Activated CD4-positive, alpha-beta T cell treated with anti-CD3 and anti-CD28 coated beads, Interleukin-2, amount 10 ng/mL, durations not matched to agents 24 days and 14 days (primary cell): ENCODE results near the gene NEDD8. TPM values are rescaled to one million over a fixed set of nuclear protein-coding genes. Genes with fewer than 3 reads are reported as not detected.
A peak's percentile ranks its signal among the peaks of the same experiment; 100 is the strongest.

Experiments used
- DNase-seq: peaks from one replicate; pipeline ENCODE4 v3.0.0; 2022
- H3K27ac Mint-ChIP-seq: one replicate; pipeline ENCODE4 v1.8.0; 2022; ENCODE audit warnings: mild to moderate bottlenecking, mixed read lengths
- H3K27me3 Mint-ChIP-seq: one replicate; pipeline ENCODE4 v1.8.0; 2022; ENCODE audit warnings: mixed read lengths
- H3K36me3 Mint-ChIP-seq: one replicate; pipeline ENCODE4 v1.8.0; 2022; ENCODE audit warnings: low read depth, mild to moderate bottlenecking, mixed read lengths
- H3K4me1 Mint-ChIP-seq: one replicate; pipeline ENCODE4 v1.8.0; 2021; ENCODE audit warnings: mixed read lengths
- H3K4me3 Mint-ChIP-seq: one replicate; pipeline ENCODE4 v1.8.0; 2022; ENCODE audit warnings: mild to moderate bottlenecking, moderate library complexity, mixed read lengths
- H3K9me3 Mint-ChIP-seq: one replicate; pipeline ENCODE4 v1.8.0; 2021; ENCODE audit warnings: mixed read lengths
- intact Hi-C: fragments of 100-400 bp; cut with micrococcal nuclease; formaldehyde crosslinking; loops from one replicate; pipeline ENCODE4 v1.15.1; 2023
- total RNA-seq: library from RNA; stranded (reverse); gene quantifications from 2 replicates; pipeline ENCODE4 v1.2.3, GENCODE V29; 2022

NEDD8 gene
- total RNA-seq = 188 and 190 TPM in 2 replicates

GRCh38 chr14:24232121-24232644 lies at the start of gene NEDD8:
Gene NEDD8 (minus strand): TSS chr14:24232367. CDS start chr14:24232267, 100 bp downstream.
- Mint-ChIP-seq H3K4me3 (peak within 1 kb of the TSS; percentile 92), H3K36me3 (peaks cover 34% of the 10 kb centered on the region), H3K27me3 (no peaks in the 10 kb centered on the region), H3K9me3 (no peaks in the 10 kb centered on the region), H3K27ac (peak within 1 kb of the TSS; percentile 92), H3K4me1 (peaks cover 41% of the 10 kb centered on the region)
- DNase-seq = peak; percentile 96
- intact Hi-C loops = loop anchor here (1.0 kb wide), 6 partner anchors 10 to 118 kb away; partner anchors contain the start of genes CHMP4A, DCAF11, DHRS1 and IPO4

DNA sequence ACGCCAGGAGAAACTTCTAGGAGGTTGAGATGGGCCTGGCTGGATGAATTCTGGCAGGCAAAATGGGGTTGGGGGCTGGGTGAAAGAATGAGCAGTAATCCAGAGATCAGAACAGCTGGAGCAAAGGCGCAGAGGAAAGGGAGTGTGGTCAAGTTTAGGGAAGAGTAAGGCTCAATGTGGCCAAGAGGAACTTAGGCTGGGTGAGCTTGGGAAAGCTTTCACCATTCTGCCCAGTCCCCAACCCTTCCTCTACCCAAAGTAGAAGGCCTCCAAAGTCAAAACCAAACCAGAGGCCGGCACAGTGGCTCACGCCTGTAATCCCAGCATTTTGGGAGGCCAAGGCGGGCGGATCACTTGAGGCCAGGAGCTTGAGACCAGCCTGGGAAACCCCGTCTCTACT lies 49.5 kb upstream of the NEDD8 start:
- intact Hi-C loops = no loop called here
- no peak overlapping the region for H3K4me3 Mint-ChIP-seq
- H3K4me1 Mint-ChIP-seq = peaks cover 24% of the 10 kb centered on the region
- peaks cover 9% of the 10 kb centered on the region for H3K27me3 Mint-ChIP-seq
- no peaks in the 10 kb centered on the region for H3K9me3 Mint-ChIP-seq
- DNase-seq = no peak
- peaks cover 2% of the 10 kb centered on the region for H3K36me3 Mint-ChIP-seq
- no peak overlapping the region for H3K27ac Mint-ChIP-seq

- Mint-ChIP-seq H3K4me1 (peaks cover 24% of the 10 kb centered on the region), H3K9me3 (no peaks in the 10 kb centered on the region), H3K36me3 (peaks cover 2% of the 10 kb centered on the region), H3K27me3 (peaks cover 5% of the 10 kb centered on the region), H3K4me3 (no peak overlapping the region), H3K27ac (no peak overlapping the region)
- DNase-seq = no peak
- intact Hi-C loops = no loop called here
These were observed 48.8 kb upstream of the NEDD8 start for GRCh38 chr14:24280797-24281460.

DNA sequence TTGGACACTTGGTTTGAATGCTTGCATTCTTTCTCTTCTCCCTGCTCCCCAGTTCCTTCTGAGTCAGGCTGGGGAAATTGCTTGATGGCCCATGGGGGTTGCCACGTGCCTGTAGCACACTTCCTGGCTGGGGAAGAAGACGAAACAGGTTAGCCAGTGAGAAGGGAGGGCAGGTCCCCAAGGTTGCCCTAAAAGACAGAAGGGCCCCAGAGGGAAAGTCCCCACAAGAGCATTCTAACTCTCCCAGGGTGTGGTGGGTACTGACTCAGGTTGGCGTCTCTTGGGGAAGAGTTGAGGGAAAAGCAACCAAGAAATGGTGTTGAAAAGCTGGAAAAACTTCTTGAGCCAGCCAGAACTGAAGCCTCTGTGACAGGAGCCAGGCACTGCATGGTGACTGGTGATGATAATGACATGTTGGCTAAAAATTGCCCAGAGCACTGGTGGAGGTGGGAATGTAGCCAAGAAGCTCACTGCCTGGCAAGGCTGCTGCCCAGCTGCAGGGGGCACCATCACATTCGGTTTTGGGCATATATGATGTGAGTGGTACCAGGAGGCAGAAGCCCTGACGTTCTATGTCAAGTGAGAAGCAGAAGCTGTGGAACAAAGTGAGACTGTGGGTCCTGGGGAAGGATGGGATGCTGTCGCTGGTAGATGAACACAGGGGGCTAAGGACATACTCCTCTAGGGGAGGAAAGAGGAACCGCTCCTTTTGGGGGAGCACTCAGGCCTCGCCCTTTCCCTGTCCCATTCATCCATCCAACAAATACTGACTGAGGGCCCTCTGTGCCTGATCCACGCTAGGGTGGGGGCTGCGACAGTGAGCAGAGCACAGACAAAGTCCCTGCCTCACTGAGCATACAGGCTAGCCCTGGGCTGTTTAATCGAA lies 47.4 kb upstream of the NEDD8 start:
- peak; percentile 77 for DNase-seq
- intact Hi-C loops = no loop called here
- H3K4me3 Mint-ChIP-seq = peak overlapping the region; percentile 36
- no peaks in the 10 kb centered on the region for H3K27me3 Mint-ChIP-seq
- H3K9me3 Mint-ChIP-seq = no peaks in the 10 kb centered on the region
- H3K4me1 Mint-ChIP-seq = peaks cover 26% of the 10 kb centered on the region
- peak overlapping the region; percentile 73 for H3K27ac Mint-ChIP-seq
- H3K36me3 Mint-ChIP-seq = peaks cover 2% of the 10 kb centered on the region

GRCh38 chr14:24278424-24278823 lies 46.3 kb upstream of the NEDD8 start:
- Mint-ChIP-seq H3K4me1 (peaks cover 36% of the 10 kb centered on the region), H3K9me3 (no peaks in the 10 kb centered on the region), H3K27me3 (no peaks in the 10 kb centered on the region), H3K36me3 (peaks cover 2% of the 10 kb centered on the region), H3K27ac (peak overlapping the region; percentile 73), H3K4me3 (peak overlapping the region; percentile 29)
- intact Hi-C loops = no loop called here
- DNase-seq = no peak

GRCh38 chr14:24277606-24278321 lies 45.6 kb upstream of the NEDD8 start:
- Mint-ChIP-seq H3K27me3 (no peaks in the 10 kb centered on the region), H3K9me3 (no peaks in the 10 kb centered on the region), H3K4me1 (peaks cover 40% of the 10 kb centered on the region), H3K36me3 (peaks cover 2% of the 10 kb centered on the region), H3K4me3 (no peak overlapping the region), H3K27ac (peak overlapping the region; percentile 31)
- intact Hi-C loops = no loop called here
- no peak for DNase-seq

- intact Hi-C loops = no loop called here
- peaks cover 47% of the 10 kb centered on the region for H3K4me1 Mint-ChIP-seq
- no peak overlapping the region for H3K4me3 Mint-ChIP-seq
- no peak overlapping the region for H3K27ac Mint-ChIP-seq
- no peaks in the 10 kb centered on the region for H3K9me3 Mint-ChIP-seq
- peaks cover 2% of the 10 kb centered on the region for H3K36me3 Mint-ChIP-seq
- H3K27me3 Mint-ChIP-seq = no peaks in the 10 kb centered on the region
- no peak for DNase-seq
These were observed 44.9 kb upstream of the NEDD8 start for GRCh38 chr14:24277071-24277470.

DNA sequence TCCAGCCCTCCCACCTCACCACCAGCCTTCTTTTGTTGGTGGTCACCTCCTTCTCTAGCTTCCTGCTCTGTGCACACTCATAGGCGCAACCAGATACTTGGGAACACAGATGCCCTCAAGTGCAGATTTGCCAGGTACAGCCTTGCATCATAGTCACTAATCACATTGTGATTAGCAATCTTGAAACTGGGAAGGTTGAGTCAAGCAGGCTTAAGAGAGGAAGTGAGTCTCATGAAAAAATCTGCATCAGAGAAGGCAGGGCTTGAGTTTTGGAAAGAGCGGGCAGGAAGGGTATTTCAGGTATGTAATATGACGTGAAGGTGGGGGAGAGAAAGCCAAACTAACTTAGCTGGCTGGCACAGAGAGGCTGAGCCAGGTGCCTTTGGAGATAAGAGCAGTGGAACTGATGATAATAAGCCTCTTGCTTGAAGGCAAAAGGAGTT lies 42.0 kb upstream of the NEDD8 start:
- Mint-ChIP-seq H3K36me3 (peaks cover 8% of the 10 kb centered on the region), H3K9me3 (no peaks in the 10 kb centered on the region), H3K4me3 (peak overlapping the region; percentile 54), H3K4me1 (peaks cover 54% of the 10 kb centered on the region), H3K27ac (peak overlapping the region; percentile 82), H3K27me3 (no peaks in the 10 kb centered on the region)
- peak; percentile 84 for DNase-seq
- intact Hi-C loops = loop anchor here (1.0 to 2.0 kb wide), 4 partner anchors 15 to 59 kb away; no protein-coding TSS in a partner anchor

DNA sequence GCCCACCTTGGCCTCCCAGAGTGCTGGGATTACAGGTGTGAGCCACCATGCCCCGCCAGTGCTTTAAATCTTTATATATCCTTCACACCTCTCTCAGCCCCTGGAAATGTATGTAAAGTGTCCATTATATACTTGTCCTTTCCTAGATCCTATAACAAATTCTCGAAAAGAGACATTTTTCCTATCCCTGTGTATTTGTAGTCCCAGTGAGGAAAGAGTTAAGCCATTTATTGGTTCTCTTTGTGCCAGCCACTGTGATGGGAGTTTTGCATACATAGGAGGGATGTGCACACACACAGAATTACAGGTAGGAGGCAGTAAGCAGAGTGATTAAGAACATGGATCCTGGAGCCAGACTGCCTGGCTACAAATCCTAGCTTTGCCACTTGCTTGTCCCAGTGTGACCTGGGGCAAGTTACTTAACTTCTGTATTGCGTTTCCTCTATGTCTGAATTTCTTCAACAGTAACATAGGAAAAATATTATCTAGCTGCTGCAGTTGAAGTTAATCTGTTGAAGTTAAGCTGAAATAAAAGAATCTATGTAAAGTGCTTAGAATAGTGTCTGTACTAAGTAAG lies 41.3 kb upstream of the NEDD8 start:
- intact Hi-C loops = no loop called here
- Mint-ChIP-seq H3K4me3 (peak overlapping the region; percentile 54), H3K27ac (peak overlapping the region; percentile 82), H3K27me3 (no peaks in the 10 kb centered on the region), H3K4me1 (peaks cover 48% of the 10 kb centered on the region), H3K36me3 (peaks cover 9% of the 10 kb centered on the region), H3K9me3 (no peaks in the 10 kb centered on the region)
- no peak for DNase-seq

DNA sequence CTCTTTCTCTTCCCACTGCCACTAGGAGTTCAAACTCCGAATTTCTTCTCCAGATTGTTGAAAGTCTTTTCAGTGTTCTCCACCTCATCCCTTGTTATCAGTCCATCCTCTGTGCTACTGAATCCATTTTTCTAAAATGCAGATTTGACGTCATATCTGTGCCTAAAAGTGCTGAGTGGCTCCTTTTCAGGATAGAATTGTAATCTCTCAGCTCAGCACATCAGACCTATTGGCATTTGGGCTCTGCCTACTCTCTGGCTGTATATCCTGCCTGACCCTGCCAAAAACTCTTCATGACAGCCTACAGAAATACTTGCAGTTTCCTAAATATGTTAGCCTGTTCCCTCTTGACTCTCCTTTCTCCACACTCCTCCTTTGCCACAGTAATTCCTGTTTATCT lies 40.3 kb upstream of the NEDD8 start:
- no peak for DNase-seq
- H3K36me3 Mint-ChIP-seq = peaks cover 12% of the 10 kb centered on the region
- H3K9me3 Mint-ChIP-seq = no peaks in the 10 kb centered on the region
- peak overlapping the region; percentile 82 for H3K27ac Mint-ChIP-seq
- H3K27me3 Mint-ChIP-seq = no peaks in the 10 kb centered on the region
- peaks cover 43% of the 10 kb centered on the region for H3K4me1 Mint-ChIP-seq
- intact Hi-C loops = no loop called here
- peak overlapping the region; percentile 93 for H3K4me3 Mint-ChIP-seq

GRCh38 chr14:24271834-24272263 lies 39.7 kb upstream of the NEDD8 start:
- Mint-ChIP-seq H3K27ac (peak overlapping the region; percentile 92), H3K36me3 (peaks cover 18% of the 10 kb centered on the region), H3K9me3 (no peaks in the 10 kb centered on the region), H3K4me1 (peaks cover 42% of the 10 kb centered on the region), H3K4me3 (peak overlapping the region; percentile 93), H3K27me3 (no peaks in the 10 kb centered on the region)
- no peak for DNase-seq
- intact Hi-C loops = loop anchor here (1.0 kb wide), 4 partner anchors 30 to 170 kb away; partner anchors contain the start of genes CHMP4A, GMPR2, NEDD8 and SDR39U1

- intact Hi-C loops = loop anchor here (1.0 kb wide), 4 partner anchors 29 to 171 kb away; partner anchors contain the start of genes CHMP4A, GMPR2, NEDD8 and SDR39U1
- DNase-seq = peak; percentile 97
- peaks cover 24% of the 10 kb centered on the region for H3K36me3 Mint-ChIP-seq
- H3K4me1 Mint-ChIP-seq = peaks cover 42% of the 10 kb centered on the region
- H3K27ac Mint-ChIP-seq = peak within 1 kb of the TSS; percentile 95
- peak within 1 kb of the TSS; percentile 93 for H3K4me3 Mint-ChIP-seq
- H3K9me3 Mint-ChIP-seq = no peaks in the 10 kb centered on the region
- H3K27me3 Mint-ChIP-seq = no peaks in the 10 kb centered on the region
These were observed 39.1 kb upstream of the NEDD8 start, which contains the start of gene RABGGTA for GRCh38 chr14:24271134-24271833. Gene RABGGTA (minus strand): TSS chr14:24271597. CDS start chr14:24271115, 482 bp downstream.
